ENCODE results near the gene ISLR. TPM values are rescaled to one million over a fixed set of nuclear protein-coding genes. Genes with fewer than 3 reads are reported as not detected.
"Not testable (repeated sequence)": the region's sequence is repeated elsewhere in the genome, so short reads cannot be mapped to it uniquely, and the experiment has no call there.

Gene ISLR
- total RNA-seq, 1 donor from 2014 or later: 35.5 TPM

GRCh38 chr15:74136814-74137536, 36.5 kb upstream of the ISLR start:
- no peak for DNase-seq (ENCODE audit: low spot score)

- DNase-seq (ENCODE audit: low spot score): no peak
These were observed 36.0 kb upstream of the ISLR start for GRCh38 chr15:74137537-74137894.

GRCh38 chr15:74138642-74139041, 34.9 kb upstream of the ISLR start:
- no peak for DNase-seq (ENCODE audit: low spot score)

GRCh38 chr15:74141591-74141990, 31.9 kb upstream of the ISLR start:
- no peak for DNase-seq (ENCODE audit: low spot score)

- no peak for DNase-seq (ENCODE audit: low spot score)
These were observed 29.2 kb upstream of the ISLR start for GRCh38 chr15:74144153-74144775.

GRCh38 chr15:74146277-74146800, 27.2 kb upstream of the ISLR start:
- DNase-seq (ENCODE audit: low spot score): no peak

- no peak for DNase-seq (ENCODE audit: low spot score)
These were observed 26.5 kb upstream of the ISLR start for GRCh38 chr15:74147051-74147450.

- DNase-seq (ENCODE audit: low spot score): no peak
These were observed 17.6 kb upstream of the ISLR start for GRCh38 chr15:74155766-74156417.

- DNase-seq (ENCODE audit: low spot score): no peak
These were observed 16.7 kb upstream of the ISLR start for GRCh38 chr15:74156678-74157411.

GRCh38 chr15:74157868-74158827, 15.4 kb upstream of the ISLR start:
- DNase-seq (ENCODE audit: low spot score): no peak

GRCh38 chr15:74158855-74159650, 14.5 kb upstream of the ISLR start:
- no peak for DNase-seq (ENCODE audit: low spot score)

- DNase-seq (ENCODE audit: low spot score): no peak
These were observed 13.7 kb upstream of the ISLR start for GRCh38 chr15:74159773-74160172.

- DNase-seq (ENCODE audit: low spot score): not testable (repeated sequence)
These were observed 13.1 kb upstream of the ISLR start for GRCh38 chr15:74160390-74160789.

- DNase-seq (ENCODE audit: low spot score): not testable (repeated sequence)
These were observed 11.3 kb upstream of the ISLR start for GRCh38 chr15:74162195-74162536.

GRCh38 chr15:74165461-74165860, 8.0 kb upstream of the ISLR start:
- no peak for DNase-seq (ENCODE audit: low spot score)

GRCh38 chr15:74167891-74168331, 5.6 kb upstream of the ISLR start:
- no peak for DNase-seq (ENCODE audit: low spot score)

- no peak for DNase-seq (ENCODE audit: low spot score)
These were observed 4.8 kb upstream of the ISLR start for GRCh38 chr15:74168711-74169126.

GRCh38 chr15:74170071-74170844, 3.3 kb upstream of the ISLR start:
- DNase-seq (ENCODE audit: low spot score): no peak

Data from mesenteric fat pad (tissue), 1 donor.